Uterine smooth muscle cell (primary cell): ENCODE measurements around the gene CRNN. TPM values are rescaled to one million over a fixed set of nuclear protein-coding genes. Genes with fewer than 3 reads are reported as not detected.

Source experiments
- total RNA-seq: library from RNA; depleted of rRNA; stranded (reverse); fragments of >200 nt; gene quantifications from 2 replicates; pipeline ENCODE4 v1.2.3, GENCODE V29; 2014

Gene CRNN
- not detected in 2 replicates for total RNA-seq

GRCh38 chr1:152413909-152414308, at the start of gene CRNN:
Gene CRNN, minus strand, starts transcription at chr1:152414263. Its CDS starts 2,030 bp downstream, at chr1:152412233.

GRCh38 chr1:152359906-152360305, 54.2 kb downstream of the CRNN start, which contains the start of gene FLG2:
Gene FLG2, minus strand, starts transcription at chr1:152360006. Its CDS starts 1,122 bp downstream, at chr1:152358884.

Other genes starting within 250 kb of the CRNN start
- gene HRNR, start 190.1 kb downstream of the CRNN start, total RNA-seq = not detected in 2 replicates
- gene FLG, start 89.0 kb downstream of the CRNN start, total RNA-seq = under 0.01 TPM in 1 of 2 replicates, not detected in the other
- under 0.01 TPM in 1 of 2 replicates, not detected in the other for gene FLG2, start 54.3 kb downstream of the CRNN start, total RNA-seq
- gene LCE5A, start 96.5 kb upstream of the CRNN start, total RNA-seq = not detected in 2 replicates
- gene CRCT1, start 100.2 kb upstream of the CRNN start, total RNA-seq = not detected in 2 replicates
- not detected in 2 replicates for gene LCE3E, start 152.5 kb upstream of the CRNN start, total RNA-seq
- not detected in 2 replicates for gene LCE3D, start 166.3 kb upstream of the CRNN start, total RNA-seq
- not detected in 2 replicates for gene LCE3C, start 186.0 kb upstream of the CRNN start, total RNA-seq
- not detected in 2 replicates for gene LCE3B, start 199.5 kb upstream of the CRNN start, total RNA-seq
- gene LCE3A, start 208.8 kb upstream of the CRNN start, total RNA-seq = not detected in 2 replicates
- not detected in 2 replicates for gene LCE2D, start 249.1 kb upstream of the CRNN start, total RNA-seq